Colon (tissue), 2 donors: ENCODE measurements around the gene GNAL.
"Not testable (repeated sequence)": the region's sequence is repeated elsewhere in the genome, so short reads cannot be mapped to it uniquely, and the experiment has no call there.

Source experiments
- FAIRE-seq: peaks from 2 replicates; lab custom pipeline; 2012; peaks lifted over from hg19 to GRCh38; lab: Jason Lieb, UNC
- donor health status: control.
- donor health status: control.

The GNAL gene

DNA sequence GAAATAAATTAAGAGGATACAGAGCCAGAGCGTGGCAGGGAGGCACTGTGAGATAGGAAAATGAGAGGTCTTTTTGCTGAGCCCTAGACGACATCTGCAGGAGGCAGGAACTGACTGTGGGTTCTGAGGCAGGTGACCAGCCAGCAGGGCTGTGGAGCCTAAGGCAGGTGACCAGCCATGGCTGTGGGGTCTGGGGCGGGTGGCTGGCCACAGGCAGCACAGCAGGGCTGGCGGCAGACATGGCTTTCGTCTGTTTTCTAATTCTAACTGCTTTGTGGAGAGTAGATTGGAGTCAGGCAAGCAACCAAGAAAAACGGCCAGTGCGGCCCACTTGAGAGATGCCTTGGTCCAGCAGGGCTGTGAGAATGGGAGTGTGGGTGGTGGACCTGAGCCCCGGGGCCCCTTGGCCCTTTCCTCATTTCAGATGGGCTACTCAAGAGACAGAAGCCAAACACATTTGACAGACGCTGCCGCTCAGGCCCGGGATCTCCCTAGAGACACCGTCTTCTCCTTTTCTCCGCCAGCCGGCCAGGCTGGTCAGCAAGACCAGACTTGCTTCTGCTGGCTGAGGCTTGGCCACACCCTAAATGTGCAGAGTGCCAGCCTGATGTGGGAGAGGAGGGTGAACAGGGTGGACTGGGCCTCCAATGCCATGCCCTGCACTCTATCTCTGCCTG, 19.7 kb upstream of the GNAL start:
- FAIRE-seq = no peak

DNA sequence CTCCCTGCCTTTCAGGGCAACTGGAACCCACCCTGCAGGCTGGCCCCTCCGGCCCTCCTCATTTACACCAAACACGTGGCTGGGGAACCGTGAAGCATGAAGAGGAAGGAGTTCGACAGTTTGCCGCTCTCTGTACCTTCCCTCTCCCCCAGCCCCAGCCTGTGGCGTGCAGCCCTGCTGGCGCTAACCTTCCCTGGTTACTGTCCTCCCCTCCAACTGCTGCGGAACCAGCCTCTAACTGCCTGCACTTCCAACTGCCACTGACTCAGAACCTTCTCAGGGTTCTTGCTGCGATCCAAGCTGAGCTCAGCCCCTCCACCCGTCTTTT, 19.2 kb upstream of the GNAL start:
- FAIRE-seq = no peak

DNA sequence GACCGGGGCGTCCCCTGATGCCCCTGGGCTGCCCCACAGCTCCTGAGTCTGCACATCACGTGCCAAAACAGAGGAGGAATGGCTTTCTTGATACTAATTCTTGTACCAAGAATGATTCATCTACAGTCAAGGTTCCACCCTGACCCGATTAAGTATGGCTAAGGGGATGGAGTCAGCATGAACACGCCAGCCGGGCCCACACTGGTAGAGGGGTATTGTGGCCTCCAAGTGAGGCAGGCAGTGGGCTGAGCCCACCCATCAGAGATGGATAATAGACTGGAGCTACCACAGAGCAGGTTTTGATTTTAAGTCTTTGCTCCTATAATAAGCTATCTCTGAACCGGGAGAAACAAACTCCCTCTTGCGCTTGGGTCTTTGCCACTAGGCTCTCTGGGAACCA, 17.9 kb upstream of the GNAL start:
- FAIRE-seq = no peak

DNA sequence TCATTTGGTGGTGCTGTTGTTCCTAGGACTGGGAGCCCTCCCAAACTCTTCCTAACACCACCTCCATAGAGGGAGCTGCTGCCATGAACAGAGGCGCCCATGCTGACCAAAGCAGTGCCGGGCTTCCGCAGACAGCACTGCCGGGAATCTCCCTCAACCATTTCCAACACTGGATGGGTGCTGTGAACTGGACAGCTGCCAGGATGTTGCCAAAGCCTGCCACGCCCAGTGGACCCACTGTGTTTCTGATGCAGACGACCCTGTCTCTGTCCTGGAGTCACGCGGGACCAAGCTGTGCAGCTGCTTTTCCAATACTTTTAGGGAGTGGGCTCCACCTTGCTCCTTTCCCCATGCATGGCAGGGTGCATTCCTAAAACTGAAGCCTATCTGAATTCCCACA, 16.9 kb upstream of the GNAL start:
- no peak for FAIRE-seq

DNA sequence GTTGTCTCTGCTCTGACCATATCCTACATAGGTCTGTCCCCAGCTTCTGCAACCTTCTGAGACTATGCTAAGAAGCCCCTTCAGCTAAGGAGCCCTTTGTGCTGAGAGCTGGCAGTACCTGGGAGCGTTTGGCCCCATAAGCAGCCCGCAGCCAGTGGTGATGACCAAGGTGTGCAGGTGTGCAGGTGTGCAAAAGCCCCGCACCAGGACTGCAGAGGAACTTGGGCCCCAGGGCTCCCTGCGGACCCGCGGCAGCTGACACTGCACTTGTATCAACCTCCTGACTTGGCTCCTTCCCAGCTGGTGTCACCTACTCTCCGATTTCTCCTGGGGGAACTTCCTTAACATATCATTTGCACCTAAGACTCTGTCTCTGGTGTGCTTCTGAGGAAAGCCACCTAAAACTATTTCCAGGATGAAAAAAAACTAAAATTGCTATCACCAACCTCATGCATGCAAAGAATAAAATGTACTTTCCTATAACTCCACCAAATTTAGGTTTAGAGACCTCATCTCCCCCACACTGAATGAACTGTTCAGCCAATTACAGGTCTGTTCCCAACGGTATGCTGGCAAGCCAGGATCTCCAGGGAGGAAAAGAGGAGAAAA, 16.1 kb upstream of the GNAL start:
- no peak for FAIRE-seq

DNA sequence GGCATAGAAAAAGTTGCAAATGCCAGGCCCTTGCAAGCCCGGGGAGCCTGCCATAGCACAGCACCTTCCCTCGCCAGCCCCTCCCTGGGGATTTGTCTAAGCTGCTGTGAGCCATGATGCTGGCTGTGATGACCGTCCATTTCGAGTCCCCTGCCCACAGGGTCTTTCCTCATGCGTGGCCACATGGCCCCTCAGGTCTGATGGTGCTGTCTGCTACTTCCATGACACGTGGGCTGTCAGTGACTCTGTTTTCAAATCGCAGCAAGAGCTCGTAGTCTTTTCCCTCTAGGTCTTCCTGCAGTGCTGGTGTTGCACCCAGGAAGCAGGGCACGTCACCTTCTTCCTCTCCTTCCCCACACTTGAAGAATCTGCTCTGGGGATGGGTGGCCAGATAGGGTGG, 15.5 kb upstream of the GNAL start:
- FAIRE-seq = no peak

DNA sequence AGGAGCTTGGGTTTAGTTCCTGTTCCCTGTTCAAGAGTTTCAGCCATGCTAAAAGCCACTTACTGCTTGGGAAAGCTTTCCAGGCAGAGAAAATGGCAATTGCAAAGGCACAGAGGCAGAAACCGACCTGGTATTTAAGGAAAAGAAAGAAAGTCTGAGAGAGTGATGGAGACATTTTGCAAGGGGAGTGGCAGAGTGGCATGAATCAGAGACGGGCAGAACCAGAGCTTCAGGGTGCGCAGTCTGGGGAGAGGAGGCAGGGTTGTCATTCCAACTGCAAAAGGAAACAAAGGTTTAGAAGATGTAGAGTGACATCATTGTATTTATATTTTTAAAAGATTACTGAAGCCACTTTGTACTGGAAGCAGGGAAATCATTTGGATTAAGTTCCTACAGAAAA, 14.9 kb upstream of the GNAL start:
- FAIRE-seq = no peak

DNA sequence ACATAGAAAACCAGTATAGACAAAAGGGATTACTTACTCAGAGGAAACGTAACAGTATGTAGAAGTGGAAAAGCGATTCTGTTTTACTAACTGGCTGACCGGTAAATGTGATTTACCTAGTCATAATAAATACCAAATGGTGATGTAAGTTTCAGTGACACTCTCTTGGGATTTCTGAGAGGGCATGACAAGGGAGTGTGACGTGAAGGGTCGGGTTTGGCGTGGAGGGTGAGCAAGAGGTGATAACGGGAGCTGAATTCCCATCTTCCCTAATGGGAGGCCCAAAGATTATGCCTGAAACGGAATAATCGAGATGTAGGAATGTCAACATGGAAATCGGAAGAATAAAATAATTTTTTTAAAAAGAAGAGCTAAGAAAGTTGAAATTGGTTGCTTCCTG, 12.7 kb upstream of the GNAL start:
- FAIRE-seq = no peak

DNA sequence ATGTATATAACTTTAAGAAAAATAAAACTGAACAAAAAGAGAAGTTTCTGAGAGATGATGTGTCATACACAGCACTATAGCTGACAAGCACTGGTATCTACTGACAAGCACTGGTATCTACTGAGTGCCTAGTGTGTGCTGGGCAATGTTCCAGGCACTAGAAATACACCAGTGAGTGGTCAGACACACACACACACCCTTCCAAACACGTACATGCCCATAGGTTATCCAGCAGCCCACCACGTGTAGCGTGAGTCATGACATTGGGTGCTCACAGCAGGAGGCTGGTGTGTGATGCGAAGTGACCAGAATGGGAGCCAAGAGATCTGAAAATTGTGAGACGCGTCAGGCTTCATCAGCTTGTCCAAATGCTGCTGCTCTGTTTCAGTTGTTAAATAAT, 12.2 kb upstream of the GNAL start:
- FAIRE-seq = no peak

DNA sequence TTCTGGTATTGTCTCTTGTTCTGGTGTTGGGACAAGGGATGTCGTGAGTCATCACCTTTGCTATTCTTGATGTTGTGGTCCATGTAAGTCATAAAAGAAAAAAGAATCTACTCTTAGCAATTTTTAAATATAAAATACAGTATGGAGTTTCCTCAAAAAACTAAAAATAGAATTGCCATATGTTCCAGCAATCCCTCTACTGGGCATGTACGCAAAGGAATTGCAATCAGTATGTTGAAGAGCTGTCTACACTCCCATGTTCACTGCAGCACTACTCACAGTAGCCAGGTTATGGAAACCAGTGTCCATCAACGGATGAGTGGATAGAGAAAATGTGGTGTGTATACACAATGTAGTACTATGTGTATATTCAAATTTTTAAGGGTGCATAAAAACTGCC, 10.9 kb upstream of the GNAL start:
- no peak for FAIRE-seq

DNA sequence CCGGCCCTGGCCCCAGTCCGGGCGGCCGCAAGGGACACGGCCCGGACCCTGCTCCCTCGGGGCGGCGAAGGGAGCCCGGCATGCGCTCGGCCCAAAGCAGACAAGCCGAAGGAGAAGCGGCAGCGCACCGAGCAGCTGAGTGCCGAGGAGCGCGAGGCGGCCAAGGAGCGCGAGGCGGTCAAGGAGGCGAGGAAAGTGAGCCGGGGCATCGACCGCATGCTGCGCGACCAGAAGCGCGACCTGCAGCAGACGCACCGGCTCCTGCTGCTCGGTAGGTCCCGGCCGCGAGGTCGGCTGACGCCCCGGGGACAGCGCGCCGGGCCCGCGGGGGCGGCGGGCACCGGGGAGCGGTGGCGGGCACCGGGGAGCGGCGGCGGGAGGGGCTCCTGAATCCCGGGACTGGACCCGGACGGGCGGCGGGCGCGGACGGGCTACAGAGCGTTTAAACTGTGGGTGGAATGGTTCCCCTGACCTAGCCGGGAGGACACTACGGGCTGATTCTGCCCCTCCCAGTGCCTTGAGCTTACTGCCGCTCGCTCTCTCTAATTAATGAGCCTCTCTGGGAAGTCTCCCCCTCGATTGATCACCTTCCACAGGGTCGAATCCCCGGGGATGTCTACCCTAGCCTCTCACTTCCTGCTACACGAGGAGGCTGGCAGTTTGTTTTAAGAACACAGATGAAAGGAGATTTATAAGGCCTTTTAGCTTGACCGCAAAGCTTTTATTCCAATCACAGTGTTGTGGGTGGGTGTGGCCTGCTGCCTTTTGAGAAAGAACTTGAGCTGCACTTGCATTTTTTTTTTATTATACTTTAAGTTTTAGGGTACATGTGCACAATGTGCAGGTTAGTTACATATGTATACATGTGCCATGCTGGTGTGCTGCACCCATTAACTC, 853 bp downstream of the GNAL start:
- no peak for FAIRE-seq

DNA sequence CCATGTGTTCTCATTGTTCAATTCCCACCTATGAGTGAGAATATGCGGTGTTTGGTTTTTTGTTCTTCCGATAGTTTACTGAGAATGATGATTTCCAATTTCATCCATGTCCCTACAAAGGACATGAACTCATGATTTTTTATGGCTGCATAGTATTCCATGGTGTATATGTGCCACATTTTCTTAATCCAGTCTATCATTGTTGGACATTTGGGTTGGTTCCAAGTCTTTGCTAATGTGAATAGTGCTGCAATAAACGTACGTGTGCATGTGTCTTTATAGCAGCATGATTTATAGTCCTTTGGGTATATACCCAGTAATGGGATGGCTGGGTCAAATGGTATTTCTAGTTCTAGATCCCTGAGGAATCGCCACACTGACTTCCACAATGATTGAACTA, 1.6 kb downstream of the GNAL start:
- not testable (repeated sequence) for FAIRE-seq

DNA sequence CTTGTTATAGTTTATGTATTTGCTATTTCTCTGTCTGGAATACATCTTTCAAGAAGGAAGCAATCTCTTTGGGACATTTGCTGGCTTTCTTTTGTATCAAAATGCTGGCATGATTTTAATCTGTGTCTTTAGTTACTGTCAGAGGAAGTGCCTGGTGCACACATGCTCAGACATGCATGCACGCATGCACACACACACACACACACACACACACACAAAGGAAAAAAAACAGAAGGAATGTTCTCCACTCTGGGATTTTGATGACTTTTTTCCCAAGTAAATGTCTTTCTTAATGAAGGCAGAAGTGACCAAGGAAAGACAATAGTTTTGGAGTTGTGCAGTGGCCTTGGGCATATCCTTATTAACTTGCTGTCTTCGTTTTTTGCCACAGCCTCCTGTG, 6.7 kb downstream of the GNAL start:
- FAIRE-seq = no peak

DNA sequence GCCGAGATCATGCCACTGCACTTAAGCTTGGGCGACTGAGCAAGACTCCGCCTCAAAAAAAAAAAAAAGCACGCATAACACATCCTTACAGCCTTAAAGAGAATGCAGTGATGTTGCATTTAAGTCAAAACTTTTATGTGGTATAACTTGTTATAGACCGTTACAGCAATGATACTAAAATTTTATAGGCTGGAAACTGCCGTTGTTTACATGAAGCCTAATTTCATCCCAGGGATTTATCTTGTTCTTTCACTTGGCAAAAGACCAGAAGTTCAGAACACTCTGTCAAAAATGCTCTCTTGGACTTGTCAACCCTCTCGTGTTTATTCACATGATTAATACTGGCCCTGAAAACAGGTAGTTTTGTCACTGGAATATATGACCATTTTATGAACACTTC, 7.4 kb downstream of the GNAL start:
- no peak for FAIRE-seq

DNA sequence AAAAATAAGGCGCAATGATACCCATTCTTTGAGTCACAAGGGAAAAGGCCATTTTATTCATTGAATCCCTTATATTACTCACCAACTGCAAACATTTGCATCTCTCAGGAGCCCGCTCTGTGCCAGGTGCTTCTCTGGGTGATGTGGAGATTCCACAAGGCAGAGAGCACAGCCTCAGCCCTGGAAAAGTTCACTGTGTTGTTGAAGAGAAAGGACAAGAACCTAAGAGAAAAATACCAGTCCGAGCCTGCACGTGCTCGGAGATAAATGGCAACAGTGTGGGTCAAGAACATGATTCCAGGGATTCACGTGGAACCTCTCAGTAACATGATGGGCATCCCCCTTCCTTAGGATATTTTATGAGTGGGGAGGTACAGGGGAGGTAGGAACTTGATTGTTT, 11.8 kb downstream of the GNAL start:
- FAIRE-seq = no peak

DNA sequence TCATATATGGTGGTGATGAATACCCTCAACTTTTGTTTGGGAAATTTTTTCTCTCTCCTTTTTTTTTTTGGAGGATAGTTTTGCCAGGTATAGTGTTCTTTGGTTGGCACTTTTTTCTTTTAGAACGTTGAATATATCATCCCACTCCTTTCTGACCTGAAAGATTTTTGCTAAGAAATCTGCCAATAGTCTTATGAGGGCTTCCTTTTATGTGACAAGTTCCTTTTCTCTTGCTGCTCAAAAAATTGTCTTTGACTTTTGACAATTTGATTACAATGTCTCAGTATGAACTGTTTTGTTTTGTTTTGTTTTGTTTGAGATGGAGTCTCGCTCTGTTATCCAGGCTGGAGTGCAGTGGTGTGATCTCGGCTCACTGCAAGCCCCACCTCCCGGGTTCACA, 21.5 kb downstream of the GNAL start:
- no peak for FAIRE-seq

DNA sequence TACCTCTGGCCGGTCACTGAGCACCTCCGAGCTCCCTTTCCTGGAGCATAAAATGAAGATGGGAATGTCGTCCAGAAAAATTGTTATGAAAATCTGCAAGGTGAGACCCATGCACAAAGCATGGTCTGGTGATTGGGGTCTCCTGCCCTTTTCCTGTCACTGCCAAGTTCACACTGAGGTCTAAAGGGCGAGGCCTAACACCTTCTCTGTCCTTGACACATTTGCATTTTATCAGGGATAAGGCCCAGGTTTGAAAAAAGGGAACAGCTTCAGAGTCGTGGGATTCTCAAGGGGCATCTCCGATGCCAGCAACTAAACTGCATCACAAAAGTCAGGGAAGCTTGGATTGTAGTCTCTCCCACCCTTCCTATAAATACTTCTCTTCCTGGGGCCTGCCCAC, 24.7 kb downstream of the GNAL start:
- no peak for FAIRE-seq

DNA sequence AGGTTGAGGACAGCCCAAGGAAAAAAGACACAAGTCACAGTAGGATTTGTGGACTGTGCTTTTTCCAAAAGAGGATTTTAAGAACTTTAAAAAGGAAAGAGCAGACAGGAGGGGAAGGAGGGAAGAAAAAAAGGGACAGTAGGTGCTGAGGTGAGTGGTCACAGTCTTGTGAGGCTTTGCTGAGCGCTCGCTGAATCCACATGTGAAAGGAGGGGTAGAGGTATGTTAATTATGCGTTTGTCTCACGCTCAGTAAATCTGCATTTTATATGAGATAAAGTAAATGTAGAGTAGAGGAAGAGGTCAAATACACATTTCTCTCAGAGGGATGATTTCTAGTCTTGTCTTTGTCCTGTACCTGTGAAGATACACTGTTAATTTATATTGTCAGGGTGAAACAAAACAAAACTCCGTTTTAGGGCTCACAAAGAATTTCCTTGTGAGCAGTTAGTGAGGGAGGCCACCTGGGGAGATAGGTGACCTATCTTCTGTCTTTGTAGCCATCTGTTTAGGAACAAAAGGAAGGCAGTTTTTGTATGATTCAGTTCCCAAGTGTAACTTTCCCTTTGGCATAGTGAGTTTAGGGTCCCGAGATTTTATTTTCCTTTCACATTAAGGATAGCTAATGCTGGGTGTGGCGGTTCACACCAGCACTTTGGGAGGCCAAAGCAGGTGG, 25.3 kb downstream of the GNAL start:
- no peak for FAIRE-seq

DNA sequence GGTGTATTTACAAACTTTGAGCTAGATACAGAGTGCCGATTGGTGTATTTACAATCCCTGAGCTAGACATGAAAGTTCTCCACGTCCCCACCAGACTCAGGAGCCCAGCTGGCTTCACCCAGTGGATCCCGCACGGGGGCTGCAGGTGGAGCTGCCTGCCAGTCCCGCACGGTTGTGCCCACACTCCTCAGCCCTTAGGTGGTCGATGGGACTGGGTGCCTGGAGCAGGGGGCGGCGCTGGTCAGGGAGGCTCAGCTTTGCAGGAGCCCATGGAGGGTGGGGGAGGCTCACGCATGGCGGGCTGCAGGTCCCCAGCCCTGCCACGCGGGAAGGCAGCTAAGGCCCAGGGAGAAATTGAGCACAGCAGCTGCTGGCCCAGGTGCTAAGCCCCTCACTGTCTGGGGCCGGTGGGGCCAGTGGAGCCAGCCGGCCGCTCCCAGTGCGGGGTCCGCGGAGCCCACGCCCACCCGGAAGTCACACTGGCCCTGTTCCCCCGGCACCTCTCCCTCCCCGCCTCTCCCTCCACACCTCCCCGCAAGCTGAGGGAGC, 27.8 kb downstream of the GNAL start:
- FAIRE-seq = not testable (repeated sequence)

DNA sequence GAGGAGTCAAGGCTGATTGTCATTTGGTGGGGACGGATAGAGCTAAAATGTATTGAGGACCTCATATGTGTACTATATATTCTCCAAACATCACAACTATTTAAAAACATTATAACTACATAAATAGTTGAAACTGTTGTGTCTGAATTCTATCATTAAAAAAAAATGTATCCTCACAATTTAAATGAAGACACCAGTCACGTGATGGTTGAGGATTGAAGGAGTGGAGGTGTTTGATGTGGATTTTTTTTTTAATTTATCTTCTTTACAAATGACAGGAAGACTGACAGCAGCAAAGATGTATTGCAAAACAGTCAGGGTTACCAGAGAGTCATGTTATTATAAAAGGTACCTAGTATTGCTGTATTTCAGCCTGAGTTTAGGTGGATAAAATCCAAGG, 30.0 kb downstream of the GNAL start:
- no peak for FAIRE-seq

DNA sequence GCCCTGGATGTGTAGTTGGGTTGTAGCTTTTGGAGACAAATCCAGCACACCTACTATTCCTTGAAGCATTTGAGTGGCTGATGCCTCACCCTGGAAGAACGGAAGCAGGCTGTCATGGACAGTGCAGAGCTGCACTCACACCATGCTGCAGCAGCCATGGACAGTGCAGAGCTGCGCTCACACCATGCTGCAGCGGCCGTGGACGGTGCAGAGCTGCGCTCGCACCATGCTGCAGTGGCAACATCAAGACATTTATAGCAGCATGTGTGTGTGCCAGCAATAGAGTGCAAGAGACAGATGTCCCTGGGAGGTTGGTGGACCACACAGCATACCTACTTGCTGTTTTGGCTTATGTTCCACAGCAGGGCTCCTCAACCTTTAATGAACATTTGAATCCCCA, 30.6 kb downstream of the GNAL start:
- FAIRE-seq = no peak

DNA sequence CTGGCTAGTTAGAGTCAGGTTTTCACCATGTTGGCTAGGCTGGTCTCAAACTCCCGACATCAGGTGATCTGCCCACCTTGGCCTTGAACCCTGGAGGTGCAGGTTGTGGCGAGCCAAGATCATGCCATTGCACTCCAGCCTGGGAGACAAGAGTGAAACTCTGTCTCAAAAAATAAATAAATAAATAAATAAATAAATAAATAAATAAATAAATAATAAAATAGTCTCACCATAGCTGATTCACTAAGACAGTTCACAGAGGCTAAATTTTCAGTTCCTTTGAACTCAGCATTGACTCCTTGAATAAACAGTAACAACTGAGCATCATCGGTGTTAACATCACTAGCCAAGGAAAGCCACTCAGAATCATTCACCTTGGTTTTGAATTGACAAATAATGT, 32.7 kb downstream of the GNAL start:
- no peak for FAIRE-seq

DNA sequence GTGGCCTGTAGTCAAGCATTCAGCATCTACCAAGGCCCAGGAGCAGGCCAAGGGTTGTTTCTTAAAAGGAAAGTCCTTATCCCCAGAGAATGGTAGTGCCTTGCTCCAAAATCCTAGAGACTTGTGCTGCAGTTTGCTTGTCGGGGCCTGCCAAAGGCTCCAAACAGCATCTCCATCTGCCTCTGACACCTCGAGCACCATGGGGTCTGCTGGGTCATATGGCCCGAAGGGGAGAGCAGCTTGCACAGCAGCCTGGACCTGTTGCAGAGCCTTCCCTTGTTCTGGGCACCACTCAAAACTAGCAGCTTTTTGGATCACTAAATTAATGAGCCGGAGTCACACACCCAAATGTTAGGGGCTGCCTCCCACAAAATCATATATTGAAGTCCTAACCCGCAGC, 35.7 kb downstream of the GNAL start:
- FAIRE-seq = no peak
